CD4-positive, alpha-beta memory T cell (primary cell): Measurements from ENCODE around the gene NFAT5. TPM values are rescaled to one million over a fixed set of nuclear protein-coding genes. Genes with fewer than 3 reads are reported as not detected.

Source experiments
- CTCF ChIA-PET: fragments of 350-600 bp; sonication (Branson Sonifier 250); formaldehyde crosslinking; loops from one replicate; lab custom pipeline; 2021; ENCODE audit warnings: inconsistent platforms; ENCODE audit not compliant: partially characterized antibody; lab: Charles Lee
- POLR2A ChIA-PET: fragments of 350-600 bp; sonication (Branson Sonifier 250); formaldehyde crosslinking; loops from one replicate; lab custom pipeline; 2021; ENCODE audit not compliant: partially characterized antibody; lab: Charles Lee
- DNase-seq, 5 donors: peaks; one replicate each; pipeline versions ENCODE4 v3.0.0 to v3.0.0-alpha.2; 2020 to 2022; ENCODE audit warnings: mixed read lengths in 1 of 5
- H3K27ac ChIP-seq: one replicate; pipeline ENCODE4 v1.7.0; 2013; ENCODE audit warnings: low read depth, low read length
- H3K27me3 ChIP-seq: 2 replicates; pipeline ENCODE4 v1.7.0; 2013; ENCODE audit warnings: mild to moderate bottlenecking, low read length, moderate library complexity; ENCODE audit not compliant: insufficient read depth
- H3K36me3 ChIP-seq: 2 replicates; pipeline ENCODE4 v1.7.0; 2013; ENCODE audit warnings: mild to moderate bottlenecking, low read length, moderate library complexity; ENCODE audit not compliant: insufficient read depth
- H3K4me1 ChIP-seq: 2 replicates; pipeline ENCODE4 v1.7.0; 2013; ENCODE audit warnings: mild to moderate bottlenecking, low read length, moderate library complexity; ENCODE audit not compliant: insufficient read depth
- H3K4me3 ChIP-seq, 2 donors: one replicate each; pipeline ENCODE4 v1.7.0; 2013; ENCODE audit warnings: low read length in 2 of 2, mild to moderate bottlenecking in 1 of 2
- H3K9me3 ChIP-seq, 2 donors: one replicate each; pipeline ENCODE4 v1.7.0; 2013; ENCODE audit warnings: low read length in 2 of 2, control low read depth in 1 of 2; ENCODE audit not compliant: control insufficient read depth in 1 of 2
- H3K27ac Mint-ChIP-seq, 7 donors: one replicate each; pipeline ENCODE4 v1.8.0; 2020 to 2021; ENCODE audit warnings: mixed read lengths in 7 of 7, mild to moderate bottlenecking in 6 of 7, inconsistent platforms in 3 of 7, moderate library complexity in 3 of 7
- H3K27me3 Mint-ChIP-seq, 2 donors: one replicate each; pipeline ENCODE4 v1.8.0; 2020 to 2021; ENCODE audit warnings: mixed read lengths in 2 of 2
- H3K36me3 Mint-ChIP-seq, 2 donors: one replicate each; pipeline ENCODE4 v1.8.0; 2020 to 2021; ENCODE audit warnings: mixed read lengths in 2 of 2, inconsistent platforms in 1 of 2, mild to moderate bottlenecking in 1 of 2
- H3K4me1 Mint-ChIP-seq, 4 donors: one replicate each; pipeline ENCODE4 v1.8.0; 2020 to 2021; ENCODE audit warnings: mixed read lengths in 4 of 4, mild to moderate bottlenecking in 1 of 4
- H3K4me3 Mint-ChIP-seq, 8 donors: one replicate each; pipeline ENCODE4 v1.8.0; 2020 to 2021; ENCODE audit warnings: mixed read lengths in 8 of 8, mild to moderate bottlenecking in 7 of 8, moderate library complexity in 6 of 8, inconsistent platforms in 3 of 8
- H3K9me3 Mint-ChIP-seq, 8 donors: one replicate each; pipeline ENCODE4 v1.8.0; 2020 to 2021; ENCODE audit warnings: mixed read lengths in 8 of 8, mild to moderate bottlenecking in 5 of 8, inconsistent platforms in 3 of 8, moderate library complexity in 1 of 8
- intact Hi-C: fragments of 100-400 bp; cut with micrococcal nuclease; formaldehyde crosslinking; loops from one replicate; pipeline ENCODE4 v1.15.1; 2023
- polyA plus RNA-seq, 2 donors: library from polyadenylated mRNA; unstranded; fragments of 300-500 nt; fragmentation: Illumina TruSeq; gene quantifications; one replicate each; pipeline ENCODE4 v1.2.3, GENCODE V29; 2021
- total RNA-seq, 2 experiments: library from RNA; stranded (reverse); gene quantifications; one replicate each; pipeline ENCODE4 v1.2.3, GENCODE V29; 2021

NFAT5 gene
- total and polyA plus RNA-seq, 4 experiments from 2014 or later: 1.8 to 35.6 (median 18.7) TPM

DNA sequence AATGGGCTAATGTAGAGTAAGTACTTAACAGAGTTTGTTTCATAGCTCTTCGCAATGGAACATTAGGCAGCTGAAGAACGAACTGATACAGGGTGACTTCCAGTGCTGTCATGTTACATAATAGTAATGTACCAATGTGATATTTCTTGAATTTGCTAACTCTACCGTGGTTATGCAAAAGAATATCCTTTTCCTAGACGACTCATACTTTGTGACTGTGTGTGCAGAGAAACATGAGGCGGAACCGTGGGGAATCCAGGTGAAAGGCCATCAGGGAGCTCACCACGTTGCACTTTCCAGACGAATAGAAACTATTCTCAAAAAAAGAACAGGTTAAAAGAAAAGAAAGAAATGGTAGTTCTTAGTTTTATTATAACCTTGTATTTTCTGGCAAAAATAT, 175.8 kb downstream of the NFAT5 start:
- Histone ChIP-seq H3K27ac (no peak overlapping the region), H3K4me3 (no peak overlapping the region), H3K9me3 (no peaks in the 10 kb centered on the region), H3K27me3 (no peaks in the 10 kb centered on the region), H3K4me1 (no peaks in the 10 kb centered on the region), H3K36me3 (peaks cover 54% of the 10 kb centered on the region)
- intact Hi-C loops: no loop called here
- Mint-ChIP-seq H3K27ac (no peak overlapping the region), H3K4me3 (no peak overlapping the region), H3K27me3 (no peaks in the 10 kb centered on the region), H3K9me3 (no peaks in the 10 kb centered on the region), H3K36me3 (peaks cover 44 to 50% of the 10 kb centered on the region in 2 donors), H3K4me1 (peaks cover 0 to 2% (median 0%) of the 10 kb centered on the region in 4 donors)
- DNase-seq: no peak
- CTCF ChIA-PET: interaction anchor here (1.2 to 5.9 kb wide), 3 partner anchors 13 to 345 kb away, joined by 3 to 25 read pairs (median 4); partner anchors contain the start of gene NOB1
- POLR2A ChIA-PET: interaction anchor here (0.6 to 3.3 kb wide), 2 partner anchors 13 to 129 kb away, joined by 5 to 11 read pairs; partner anchors contain the start of gene NOB1

DNA sequence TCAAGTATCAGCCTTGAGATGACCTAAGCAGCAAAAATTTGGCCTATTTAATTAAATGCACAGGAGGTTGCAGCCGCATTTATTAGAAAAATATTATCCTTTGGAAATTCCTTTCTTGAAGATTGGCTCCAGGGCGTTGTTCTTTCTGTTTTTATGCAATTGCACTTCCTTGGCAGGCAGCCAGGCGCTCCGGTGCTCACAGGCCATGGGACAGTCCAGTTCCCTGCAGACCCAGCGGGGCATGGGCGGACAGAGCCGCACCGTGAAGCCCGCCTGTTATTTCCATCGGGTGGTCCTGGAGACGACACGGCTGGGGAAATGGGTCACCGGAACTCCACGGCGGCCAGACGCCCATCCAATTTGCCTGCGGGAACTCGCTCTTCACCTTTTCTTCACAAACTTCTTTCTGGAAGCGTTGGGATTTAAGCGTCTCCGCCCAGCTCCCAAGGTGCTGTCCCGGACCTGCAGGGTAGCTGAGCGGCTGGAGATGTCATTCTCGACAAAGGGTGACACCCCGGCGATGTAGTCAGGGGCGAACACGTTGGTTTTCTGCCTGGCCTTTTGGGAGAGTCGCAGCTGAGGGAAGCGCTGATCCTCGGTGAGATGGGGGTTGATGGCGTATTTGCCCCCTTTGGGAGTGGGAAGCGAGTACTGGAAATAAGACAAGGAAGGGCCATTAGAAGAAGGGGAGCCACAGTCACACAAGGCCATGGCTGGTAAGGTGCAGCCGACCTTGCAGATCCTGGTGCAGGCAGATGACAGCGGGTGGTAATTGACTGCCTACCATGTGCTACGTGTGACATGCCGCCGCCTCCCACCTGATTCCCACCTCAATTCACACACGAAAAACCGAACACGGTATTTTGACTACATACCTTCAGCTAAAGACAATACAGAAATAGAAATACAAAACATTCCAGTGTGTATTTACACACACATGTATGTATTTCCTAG, 176.5 kb downstream of the NFAT5 start:
- no peaks in the 10 kb centered on the region for H3K27me3 ChIP-seq
- Mint-ChIP-seq H3K4me1 (peaks cover 0 to 2% (median under 1%) of the 10 kb centered on the region in 4 donors), H3K27me3 (no peaks in the 10 kb centered on the region), H3K4me3 (no peak overlapping the region), H3K36me3 (peaks cover 47 to 53% of the 10 kb centered on the region in 2 donors), H3K27ac (peak overlapping the region in 1 of 7 donors; percentile 24), H3K9me3 (no peaks in the 10 kb centered on the region)
- CTCF ChIA-PET: interaction anchor here (1.2 to 5.9 kb wide), 3 partner anchors 12 to 346 kb away, joined by 3 to 25 read pairs (median 4); partner anchors contain the start of gene NOB1
- peaks cover 59% of the 10 kb centered on the region for H3K36me3 ChIP-seq
- no peak overlapping the region for H3K27ac ChIP-seq
- intact Hi-C loops: no loop called here
- H3K4me1 ChIP-seq: no peaks in the 10 kb centered on the region
- POLR2A ChIA-PET: interaction anchor here (0.6 to 3.3 kb wide), 2 partner anchors 12 to 129 kb away, joined by 5 to 11 read pairs; partner anchors contain the start of gene NOB1
- DNase-seq: no peak
- H3K4me3 ChIP-seq: no peak overlapping the region
- no peaks in the 10 kb centered on the region for H3K9me3 ChIP-seq

DNA sequence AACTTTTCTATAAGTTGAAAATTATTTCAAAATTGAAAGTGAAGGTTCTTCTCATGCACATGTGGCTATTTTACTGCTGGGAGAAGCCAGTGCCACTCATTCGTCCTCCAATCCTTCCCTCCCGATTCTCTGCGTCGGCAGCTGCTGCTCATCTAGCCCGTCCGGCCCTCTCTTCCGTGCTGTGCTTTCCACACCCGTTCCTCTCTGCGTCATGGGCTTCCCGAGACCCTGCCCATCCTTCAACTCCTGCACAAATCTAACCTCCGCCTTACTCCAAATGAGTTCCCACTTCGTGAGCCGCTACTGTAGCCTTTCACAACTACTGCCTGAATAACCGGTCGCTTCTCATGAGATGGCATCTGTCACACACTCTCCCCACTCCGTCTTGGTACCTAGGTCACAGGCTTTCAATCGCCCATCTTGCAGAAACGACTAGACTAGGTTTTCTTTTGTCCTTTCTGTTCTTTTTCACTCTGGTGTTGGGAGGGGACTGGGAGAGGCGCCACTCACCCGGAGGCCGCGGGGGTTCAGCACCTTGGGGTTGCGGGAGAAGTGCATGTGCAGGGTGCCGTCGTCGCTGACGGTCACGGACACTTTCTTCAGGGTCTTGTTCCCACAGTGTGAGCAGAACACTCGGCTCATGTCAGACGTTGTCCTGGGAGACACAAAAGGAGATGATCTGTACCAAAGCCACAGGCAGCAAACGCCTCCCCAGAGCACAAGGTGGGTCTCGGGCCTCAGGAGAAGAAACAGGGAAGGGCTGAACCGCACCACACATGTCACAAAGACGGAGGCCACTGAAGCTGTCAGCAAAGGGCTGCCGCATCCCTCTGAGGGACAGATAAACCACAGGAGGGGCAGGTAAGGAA, 178.8 kb downstream of the NFAT5 start:
- POLR2A ChIA-PET: interaction anchor here (1.8 kb wide), 1 partner anchor 10 kb away, joined by 8 read pairs; the partner anchor contains the start of gene NOB1
- CTCF ChIA-PET: no interaction called here
- Mint-ChIP-seq H3K27me3 (no peaks in the 10 kb centered on the region), H3K4me3 (peak overlapping the region in 1 of 8 donors; percentile 34), H3K27ac (peak overlapping the region in 1 of 7 donors; percentile 24), H3K4me1 (peaks cover 0 to 6% (median under 1%) of the 10 kb centered on the region in 4 donors), H3K9me3 (no peaks in the 10 kb centered on the region), H3K36me3 (peaks cover 69 to 74% of the 10 kb centered on the region in 2 donors)
- H3K27me3 ChIP-seq: no peaks in the 10 kb centered on the region
- no peaks in the 10 kb centered on the region for H3K9me3 ChIP-seq
- H3K4me1 ChIP-seq: no peaks in the 10 kb centered on the region
- intact Hi-C loops: no loop called here
- peaks cover 80% of the 10 kb centered on the region for H3K36me3 ChIP-seq
- H3K27ac ChIP-seq: no peak overlapping the region
- no peak for DNase-seq
- no peak overlapping the region for H3K4me3 ChIP-seq

DNA sequence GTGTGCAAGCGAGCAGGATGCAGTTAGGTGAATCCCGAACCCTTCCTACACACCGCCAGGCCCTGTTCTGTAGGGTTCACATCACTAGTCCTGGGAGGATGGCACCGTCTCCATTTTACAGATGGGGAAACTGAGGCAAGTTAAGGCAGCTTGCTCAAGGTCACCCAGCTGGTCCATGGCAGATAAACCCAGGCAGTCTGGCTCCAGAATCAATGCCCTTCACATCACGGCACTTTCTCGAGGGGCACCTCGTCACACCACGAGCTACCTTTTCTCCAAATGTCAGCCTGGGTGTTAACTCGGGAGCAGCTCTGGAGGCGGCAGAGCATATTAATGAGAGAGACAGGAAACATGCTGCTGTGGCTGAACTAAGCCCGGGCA, 179.5 kb downstream of the NFAT5 start:
- H3K4me1 ChIP-seq: no peaks in the 10 kb centered on the region
- peaks cover 67 to 73% of the 10 kb centered on the region in 2 donors for H3K36me3 Mint-ChIP-seq
- H3K4me1 Mint-ChIP-seq: peaks cover 0 to 6% (median under 1%) of the 10 kb centered on the region in 4 donors
- peaks cover 78% of the 10 kb centered on the region for H3K36me3 ChIP-seq
- H3K27ac Mint-ChIP-seq: no peak overlapping the region
- intact Hi-C loops: no loop called here
- H3K9me3 ChIP-seq: no peaks in the 10 kb centered on the region
- POLR2A ChIA-PET: interaction anchor here (1.8 kb wide), 1 partner anchor 9 kb away, joined by 8 read pairs; the partner anchor contains the start of gene NOB1
- DNase-seq: no peak
- no peak overlapping the region for H3K4me3 ChIP-seq
- no peaks in the 10 kb centered on the region for H3K27me3 Mint-ChIP-seq
- CTCF ChIA-PET: interaction anchor here (1.1 kb wide), 1 partner anchor 9 kb away, joined by 4 read pairs; the partner anchor contains the start of gene NOB1
- H3K9me3 Mint-ChIP-seq: no peaks in the 10 kb centered on the region
- H3K4me3 Mint-ChIP-seq: peak overlapping the region in 1 of 8 donors; percentile 57
- no peak overlapping the region for H3K27ac ChIP-seq
- H3K27me3 ChIP-seq: no peaks in the 10 kb centered on the region

DNA sequence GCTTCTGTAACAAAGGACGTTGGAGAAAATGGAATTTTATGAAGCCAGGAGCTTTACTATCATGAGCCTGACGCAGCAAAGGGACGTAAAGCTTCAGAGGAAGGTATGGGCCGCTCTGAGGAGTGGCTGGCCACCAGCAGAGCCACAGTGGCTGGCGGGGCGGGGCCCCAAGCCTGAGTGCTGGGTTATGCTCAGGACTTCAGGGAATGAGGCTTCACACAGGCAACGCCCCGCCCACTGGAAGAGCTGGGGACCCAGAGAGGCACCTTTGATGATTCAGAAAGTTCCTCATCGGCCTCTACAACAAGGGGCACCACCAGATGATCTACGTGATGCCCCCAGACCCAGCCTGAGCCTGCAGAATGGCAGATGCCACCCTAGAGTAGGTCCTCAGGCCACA, 180.2 kb downstream of the NFAT5 start:
- intact Hi-C loops: no loop called here
- ChIA-PET POLR2A (interaction anchor here (1.8 kb wide), 1 partner anchor 9 kb away, joined by 8 read pairs; the partner anchor contains the start of gene NOB1), CTCF (interaction anchor here (1.1 kb wide), 1 partner anchor 8 kb away, joined by 4 read pairs; the partner anchor contains the start of gene NOB1)
- Histone ChIP-seq H3K4me1 (no peaks in the 10 kb centered on the region), H3K27ac (no peak overlapping the region), H3K4me3 (no peak overlapping the region), H3K36me3 (peaks cover 82% of the 10 kb centered on the region), H3K27me3 (no peaks in the 10 kb centered on the region), H3K9me3 (no peaks in the 10 kb centered on the region)
- H3K9me3 Mint-ChIP-seq: no peaks in the 10 kb centered on the region
- peaks cover 64 to 77% of the 10 kb centered on the region in 2 donors for H3K36me3 Mint-ChIP-seq
- H3K27ac Mint-ChIP-seq: peak overlapping the region in 1 of 7 donors; percentile 15
- no peak for DNase-seq
- H3K27me3 Mint-ChIP-seq: no peaks in the 10 kb centered on the region
- H3K4me1 Mint-ChIP-seq: peaks cover 0 to 6% (median under 1%) of the 10 kb centered on the region in 4 donors
- H3K4me3 Mint-ChIP-seq: no peak overlapping the region

DNA sequence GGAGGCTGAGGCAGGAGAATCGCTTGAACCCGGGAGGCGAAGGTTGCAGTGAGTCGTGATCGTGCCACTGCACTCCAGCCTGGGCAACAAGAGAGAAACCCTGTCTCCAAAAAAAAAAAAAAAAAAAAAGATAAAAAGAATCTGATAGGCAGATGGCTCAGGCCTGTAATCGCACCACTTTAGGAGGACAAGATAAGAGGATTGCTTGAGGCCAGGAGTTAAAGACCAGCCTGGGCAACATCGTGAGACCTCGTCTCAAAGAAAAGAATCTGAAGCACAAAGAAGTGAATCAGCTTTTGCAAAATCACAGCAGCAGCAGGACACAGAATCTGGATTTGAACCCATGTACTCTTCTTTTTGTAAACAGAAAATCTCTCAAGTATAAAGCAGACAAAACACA, 181.3 kb downstream of the NFAT5 start:
- no peaks in the 10 kb centered on the region for H3K9me3 ChIP-seq
- Mint-ChIP-seq H3K36me3 (peaks cover 60 to 74% of the 10 kb centered on the region in 2 donors), H3K27ac (peak overlapping the region in 2 of 7 donors; percentile 3 to 32), H3K4me1 (peaks cover 2 to 8% (median 4%) of the 10 kb centered on the region in 4 donors), H3K4me3 (no peak overlapping the region), H3K27me3 (no peaks in the 10 kb centered on the region), H3K9me3 (no peaks in the 10 kb centered on the region)
- intact Hi-C loops: no loop called here
- H3K4me3 ChIP-seq: no peak overlapping the region
- H3K27ac ChIP-seq: no peak overlapping the region
- H3K27me3 ChIP-seq: no peaks in the 10 kb centered on the region
- ChIA-PET CTCF (no interaction called here), POLR2A (no interaction called here)
- H3K36me3 ChIP-seq: peaks cover 76% of the 10 kb centered on the region
- peaks cover 3% of the 10 kb centered on the region for H3K4me1 ChIP-seq
- DNase-seq: no peak
